Measurements from ENCODE around the gene SP140.

DNA sequence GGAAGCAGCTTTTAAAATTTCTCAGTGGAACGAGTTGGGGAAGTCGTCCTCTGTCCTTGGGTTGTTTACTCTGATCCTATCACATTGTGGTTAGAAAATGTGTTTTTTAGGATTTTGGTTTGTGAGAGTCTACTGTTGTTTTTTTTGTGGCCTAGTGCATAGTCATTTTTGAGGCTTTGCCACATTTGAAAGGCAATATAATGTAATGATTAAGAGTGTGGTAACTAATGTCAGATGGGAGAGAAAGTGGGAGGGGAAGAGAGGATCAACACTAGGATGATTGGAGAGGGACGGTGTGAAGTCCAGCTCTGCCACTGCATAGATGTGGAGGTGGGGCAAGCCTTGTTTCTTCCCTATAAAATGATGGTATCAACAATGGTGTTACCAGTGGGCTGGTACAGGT is 109.9 kb downstream of the SP140 start:
- TF ChIP-seq, protein P1, sequence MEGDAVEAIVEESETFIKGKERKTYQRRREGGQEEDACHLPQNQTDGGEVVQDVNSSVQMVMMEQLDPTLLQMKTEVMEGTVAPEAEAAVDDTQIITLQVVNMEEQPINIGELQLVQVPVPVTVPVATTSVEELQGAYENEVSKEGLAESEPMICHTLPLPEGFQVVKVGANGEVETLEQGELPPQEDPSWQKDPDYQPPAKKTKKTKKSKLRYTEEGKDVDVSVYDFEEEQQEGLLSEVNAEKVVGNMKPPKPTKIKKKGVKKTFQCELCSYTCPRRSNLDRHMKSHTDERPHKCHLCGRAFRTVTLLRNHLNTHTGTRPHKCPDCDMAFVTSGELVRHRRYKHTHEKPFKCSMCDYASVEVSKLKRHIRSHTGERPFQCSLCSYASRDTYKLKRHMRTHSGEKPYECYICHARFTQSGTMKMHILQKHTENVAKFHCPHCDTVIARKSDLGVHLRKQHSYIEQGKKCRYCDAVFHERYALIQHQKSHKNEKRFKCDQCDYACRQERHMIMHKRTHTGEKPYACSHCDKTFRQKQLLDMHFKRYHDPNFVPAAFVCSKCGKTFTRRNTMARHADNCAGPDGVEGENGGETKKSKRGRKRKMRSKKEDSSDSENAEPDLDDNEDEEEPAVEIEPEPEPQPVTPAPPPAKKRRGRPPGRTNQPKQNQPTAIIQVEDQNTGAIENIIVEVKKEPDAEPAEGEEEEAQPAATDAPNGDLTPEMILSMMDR (conservative IDR thresholded peaks at IDR 0.05; ENCODE audit: low read depth, low read length), result no peak
- TF ChIP-seq EZH2 (IDR thresholded peaks at IDR 0.05; ENCODE audit: borderline replicate concordance, low read depth, low read length, poor library complexity, severe bottlenecking), result no peak
